HEK293 (cell line): Measurements from ENCODE around the gene CYP4F12.

Experiments
- ZFP3 ChIP-seq: fragments of 450-650 bp; formaldehyde crosslinking; IDR thresholded peaks from 2 replicates; pipeline ENCODE4 v1.5.1; 2016; ENCODE audit warnings: low read depth, missing biosample characterization, missing genetic modification characterization
- TF ChIP-seq, protein P1 (sequence below): fragments of 450-650 bp; formaldehyde crosslinking; IDR thresholded peaks from 2 replicates; pipeline ENCODE4 v1.5.1; 2016; ENCODE audit warnings: missing biosample characterization, missing genetic modification characterization

DNA sequence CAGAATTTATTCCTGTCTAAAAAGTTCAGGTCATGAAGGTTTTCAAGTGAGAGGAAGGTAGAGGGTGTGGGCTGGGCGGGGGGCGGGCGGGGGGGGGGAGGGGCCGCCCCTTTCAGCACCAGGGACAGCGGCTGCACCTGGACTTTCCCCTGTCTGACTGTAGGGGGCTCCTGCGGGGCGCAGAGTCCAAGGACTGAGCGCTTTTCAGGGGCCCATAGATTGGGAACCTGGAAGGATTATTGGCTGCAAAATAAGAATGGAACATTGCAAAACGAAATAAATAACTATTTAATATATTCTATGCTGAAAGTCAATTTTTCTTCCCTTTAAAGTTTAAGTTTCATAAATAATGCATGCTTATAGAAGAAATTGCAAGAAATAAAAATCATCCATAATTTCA lies 41.1 kb upstream of the CYP4F12 start:
- TF ChIP-seq, protein P1, sequence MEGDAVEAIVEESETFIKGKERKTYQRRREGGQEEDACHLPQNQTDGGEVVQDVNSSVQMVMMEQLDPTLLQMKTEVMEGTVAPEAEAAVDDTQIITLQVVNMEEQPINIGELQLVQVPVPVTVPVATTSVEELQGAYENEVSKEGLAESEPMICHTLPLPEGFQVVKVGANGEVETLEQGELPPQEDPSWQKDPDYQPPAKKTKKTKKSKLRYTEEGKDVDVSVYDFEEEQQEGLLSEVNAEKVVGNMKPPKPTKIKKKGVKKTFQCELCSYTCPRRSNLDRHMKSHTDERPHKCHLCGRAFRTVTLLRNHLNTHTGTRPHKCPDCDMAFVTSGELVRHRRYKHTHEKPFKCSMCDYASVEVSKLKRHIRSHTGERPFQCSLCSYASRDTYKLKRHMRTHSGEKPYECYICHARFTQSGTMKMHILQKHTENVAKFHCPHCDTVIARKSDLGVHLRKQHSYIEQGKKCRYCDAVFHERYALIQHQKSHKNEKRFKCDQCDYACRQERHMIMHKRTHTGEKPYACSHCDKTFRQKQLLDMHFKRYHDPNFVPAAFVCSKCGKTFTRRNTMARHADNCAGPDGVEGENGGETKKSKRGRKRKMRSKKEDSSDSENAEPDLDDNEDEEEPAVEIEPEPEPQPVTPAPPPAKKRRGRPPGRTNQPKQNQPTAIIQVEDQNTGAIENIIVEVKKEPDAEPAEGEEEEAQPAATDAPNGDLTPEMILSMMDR: no peak
- no peak for TF ChIP-seq ZFP3 (tag by site-specific recombination)
